ENCODE data around the gene CDC37L1. TPM values are rescaled to one million over a fixed set of nuclear protein-coding genes. Genes with fewer than 3 reads are reported as not detected.

The CDC37L1 gene
- total and polyA plus RNA-seq, 2 donors (not counting 1 experiment from before 2014, with no cell fraction given) = 15.2 to 16.7 TPM

- no peaks in the 10 kb centered on the region for H3K27me3 ChIP-seq (ENCODE audit: control insufficient read depth, insufficient read depth, low read length)
- H3K36me3 ChIP-seq (ENCODE audit: control insufficient read depth, insufficient read depth, low read length) = peaks cover 5% of the 10 kb centered on the region
- no peaks in the 10 kb centered on the region for H3K9me3 ChIP-seq (ENCODE audit: control insufficient read depth, insufficient read depth, low read depth, low read length)
- H3K4me3 ChIP-seq (replicated peaks in 1 of 4; ENCODE audit: control extremely low read depth in 1 of 4, insufficient read depth in 1 of 4, low read depth in 3 of 4, low read length in 4 of 4) = no peak overlapping the region
- H3K4me1 ChIP-seq (ENCODE audit: control insufficient read depth, extremely low read depth, insufficient read depth, low read length) = no peaks in the 10 kb centered on the region
- H4K20me1 ChIP-seq (ENCODE audit: control insufficient read depth, extremely low read depth, insufficient read depth, low read length) = no peaks in the 10 kb centered on the region
- no peaks in the 10 kb centered on the region for H3K79me2 ChIP-seq (ENCODE audit: control insufficient read depth, insufficient read depth, low read length)
- TF ChIP-seq CTCF (conservative IDR thresholded peaks at IDR 0.05 in 1 of 2, IDR thresholded peaks at IDR 0.05 in 1 of 2; ENCODE audit: low read depth in 1 of 2, low read length in 2 of 2) (no peak), EZH2 (IDR thresholded peaks at IDR 0.05; ENCODE audit: low read length, missing control alignments) (no peak)
- H3K9ac ChIP-seq (ENCODE audit: insufficient read depth, low read length) = no peak overlapping the region
- no peak overlapping the region for H2AFZ ChIP-seq (ENCODE audit: low read length)
- H3K27ac ChIP-seq (ENCODE audit: insufficient read depth, low read length) = no peak overlapping the region
- no peak overlapping the region for H3K4me2 ChIP-seq (ENCODE audit: extremely low read depth, insufficient read depth, low read length)
- DNase-seq (ENCODE audit: low read depth in 2 of 2) = no peak
Observed at GRCh38 chr9:4716163-4716562, 36.8 kb downstream of the CDC37L1 start.

GRCh38 chr9:4717815-4718214, 38.4 kb downstream of the CDC37L1 start:
- Histone ChIP-seq H3K9me3 (ENCODE audit: control insufficient read depth, insufficient read depth, low read depth, low read length) (no peaks in the 10 kb centered on the region), H3K4me3 (replicated peaks in 1 of 4; ENCODE audit: control extremely low read depth in 1 of 4, insufficient read depth in 1 of 4, low read depth in 3 of 4, low read length in 4 of 4) (no peak overlapping the region), H3K9ac (ENCODE audit: insufficient read depth, low read length) (no peak overlapping the region), H3K4me2 (ENCODE audit: extremely low read depth, insufficient read depth, low read length) (no peak overlapping the region), H3K27ac (ENCODE audit: insufficient read depth, low read length) (no peak overlapping the region), H3K27me3 (ENCODE audit: control insufficient read depth, insufficient read depth, low read length) (no peaks in the 10 kb centered on the region), H2AFZ (ENCODE audit: low read length) (no peak overlapping the region), H3K79me2 (ENCODE audit: control insufficient read depth, insufficient read depth, low read length) (no peaks in the 10 kb centered on the region), H4K20me1 (ENCODE audit: control insufficient read depth, extremely low read depth, insufficient read depth, low read length) (no peaks in the 10 kb centered on the region), H3K4me1 (ENCODE audit: control insufficient read depth, extremely low read depth, insufficient read depth, low read length) (no peaks in the 10 kb centered on the region), H3K36me3 (ENCODE audit: control insufficient read depth, insufficient read depth, low read length) (peaks cover 5% of the 10 kb centered on the region)
- TF ChIP-seq CTCF (conservative IDR thresholded peaks at IDR 0.05 in 1 of 2, IDR thresholded peaks at IDR 0.05 in 1 of 2; ENCODE audit: low read depth in 1 of 2, low read length in 2 of 2) (no peak), EZH2 (IDR thresholded peaks at IDR 0.05; ENCODE audit: low read length, missing control alignments) (no peak)
- no peak for DNase-seq (ENCODE audit: low read depth in 2 of 2)

- H3K79me2 ChIP-seq (ENCODE audit: control insufficient read depth, insufficient read depth, low read length) = no peaks in the 10 kb centered on the region
- no peaks in the 10 kb centered on the region for H3K27me3 ChIP-seq (ENCODE audit: control insufficient read depth, insufficient read depth, low read length)
- no peak overlapping the region for H3K4me3 ChIP-seq (replicated peaks in 1 of 4; ENCODE audit: control extremely low read depth in 1 of 4, insufficient read depth in 1 of 4, low read depth in 3 of 4, low read length in 4 of 4)
Observed at GRCh38 chr9:4718911-4719310, 39.5 kb downstream of the CDC37L1 start.

More at GRCh38 chr9:4718911-4719310, 39.5 kb downstream of the CDC37L1 start:
- TF ChIP-seq EZH2 (IDR thresholded peaks at IDR 0.05; ENCODE audit: low read length, missing control alignments) (no peak), CTCF (conservative IDR thresholded peaks at IDR 0.05 in 1 of 2, IDR thresholded peaks at IDR 0.05 in 1 of 2; ENCODE audit: low read depth in 1 of 2, low read length in 2 of 2) (no peak)
- Histone ChIP-seq H3K4me2 (ENCODE audit: extremely low read depth, insufficient read depth, low read length) (no peak overlapping the region), H4K20me1 (ENCODE audit: control insufficient read depth, extremely low read depth, insufficient read depth, low read length) (no peaks in the 10 kb centered on the region), H3K9ac (ENCODE audit: insufficient read depth, low read length) (no peak overlapping the region), H3K36me3 (ENCODE audit: control insufficient read depth, insufficient read depth, low read length) (peaks cover 5% of the 10 kb centered on the region), H2AFZ (ENCODE audit: low read length) (no peak overlapping the region), H3K9me3 (ENCODE audit: control insufficient read depth, insufficient read depth, low read depth, low read length) (no peaks in the 10 kb centered on the region), H3K4me1 (ENCODE audit: control insufficient read depth, extremely low read depth, insufficient read depth, low read length) (no peaks in the 10 kb centered on the region), H3K27ac (ENCODE audit: insufficient read depth, low read length) (no peak overlapping the region)
- no peak for DNase-seq (ENCODE audit: low read depth in 2 of 2)
